T47D (cell line): ENCODE data around the gene RXRG.

Source experiments
- DNase-seq, 2 experiments: peaks; one replicate each; pipeline versions ENCODE4 v3.0.0 to v3.0.0-alpha.2; 2011 to 2012; ENCODE audit warnings: low read depth in 1 of 2, low spot score in 1 of 2
- JUND ChIP-seq: IDR thresholded peaks from 2 replicates; pipeline ENCODE4 v1.6.1; 2012; ENCODE audit warnings: low read depth
- in situ Hi-C: cut with HindIII; loops from 2 replicates; pipeline ENCODE4 v1.10.0; 2016; ENCODE audit warnings: low sequenced_read_pairs, low pct_unique_long_range_greater_than_20kb

Gene RXRG

GRCh38 chr1:165352442-165353293, 92.3 kb downstream of the RXRG start:
- in situ Hi-C loops, result no loop called here
- no peak for TF ChIP-seq JUND
- DNase-seq, result no peak

GRCh38 chr1:165351863-165352441, 93.0 kb downstream of the RXRG start:
- no peak for TF ChIP-seq JUND
- DNase-seq, result no peak
- in situ Hi-C loops, result no loop called here
